ENCODE results near the gene ABTB2. TPM values are rescaled to one million over a fixed set of nuclear protein-coding genes. Genes with fewer than 3 reads are reported as not detected.

The ABTB2 gene
- total RNA-seq, 1 experiment from 2014 or later, result 3.1 TPM

- BruUV-seq (replicated peaks), result no TSS peak
- intact Hi-C loops (cut with micrococcal nuclease), result no loop called here
- TF ChIP-seq CTCF (IDR thresholded peaks at IDR 0.05; ENCODE audit: unreplicated experiment), result no peak
- CTCF ChIA-PET, result interaction anchor here (0.6 to 1.1 kb wide), 8 partner anchors 27 to 1748 kb away, joined by 3 to 5 read pairs (median 4); partner anchors contain the start of genes ABTB2 and ELF5
- DNase-seq (ENCODE audit: unreplicated experiment), result no peak
- Mint-ChIP-seq H3K4me1 (ENCODE audit: insufficient read depth, unreplicated experiment) (no peaks in the 10 kb centered on the region), H3K4me3 (ENCODE audit: unreplicated experiment) (no peak overlapping the region), H3K27me3 (ENCODE audit: insufficient read depth, unreplicated experiment) (no peaks in the 10 kb centered on the region), H3K36me3 (ENCODE audit: insufficient read depth, unreplicated experiment) (no peaks in the 10 kb centered on the region), H3K9me3 (ENCODE audit: unreplicated experiment) (no peaks in the 10 kb centered on the region), H3K27ac (ENCODE audit: low read depth, unreplicated experiment) (no peak overlapping the region)
- POLR2A ChIA-PET, result interaction anchor here (1.3 kb wide), 2 partner anchors 83 to 168 kb away, joined by 3 to 4 read pairs; no protein-coding TSS in a partner anchor
These were observed 177.6 kb downstream of the ABTB2 start for GRCh38 chr11:34180040-34180813.

- intact Hi-C loops (cut with micrococcal nuclease), result no loop called here
- CTCF ChIA-PET, result interaction anchor here (0.7 to 1.0 kb wide), 7 partner anchors 9 to 289 kb away, joined by 3 to 7 read pairs (median 5); partner anchors contain the start of gene ABTB2
- Mint-ChIP-seq H3K4me3 (ENCODE audit: unreplicated experiment) (no peak overlapping the region), H3K27ac (ENCODE audit: low read depth, unreplicated experiment) (no peak overlapping the region), H3K4me1 (ENCODE audit: insufficient read depth, unreplicated experiment) (no peaks in the 10 kb centered on the region), H3K36me3 (ENCODE audit: insufficient read depth, unreplicated experiment) (no peaks in the 10 kb centered on the region), H3K9me3 (ENCODE audit: unreplicated experiment) (no peaks in the 10 kb centered on the region), H3K27me3 (ENCODE audit: insufficient read depth, unreplicated experiment) (no peaks in the 10 kb centered on the region)
- no peak for TF ChIP-seq CTCF (IDR thresholded peaks at IDR 0.05; ENCODE audit: unreplicated experiment)
- DNase-seq (ENCODE audit: unreplicated experiment), result no peak
- no TSS peak for BruUV-seq (replicated peaks)
- POLR2A ChIA-PET, result interaction anchor here (0.7 to 1.3 kb wide), 2 partner anchors 84 to 179 kb away, joined by 3 read pairs; partner anchors contain the start of gene ABTB2
These were observed 178.7 kb downstream of the ABTB2 start for GRCh38 chr11:34179026-34179675.

- Mint-ChIP-seq H3K27ac (ENCODE audit: low read depth, unreplicated experiment) (no peak overlapping the region), H3K9me3 (ENCODE audit: unreplicated experiment) (no peaks in the 10 kb centered on the region), H3K4me3 (ENCODE audit: unreplicated experiment) (no peak overlapping the region), H3K36me3 (ENCODE audit: insufficient read depth, unreplicated experiment) (no peaks in the 10 kb centered on the region), H3K27me3 (ENCODE audit: insufficient read depth, unreplicated experiment) (no peaks in the 10 kb centered on the region), H3K4me1 (ENCODE audit: insufficient read depth, unreplicated experiment) (no peaks in the 10 kb centered on the region)
- CTCF ChIA-PET, result interaction anchor here (0.7 to 6.7 kb wide), 8 partner anchors 8 to 1803 kb away, joined by 3 to 108 read pairs (median 3); partner anchors contain the start of gene ABTB2
- no peak for TF ChIP-seq CTCF (IDR thresholded peaks at IDR 0.05; ENCODE audit: unreplicated experiment)
- no peak for DNase-seq (ENCODE audit: unreplicated experiment)
- no TSS peak for BruUV-seq (replicated peaks)
- POLR2A ChIA-PET, result interaction anchor here (0.7 kb wide), 1 partner anchor 179 kb away, joined by 3 read pairs; the partner anchor contains the start of gene ABTB2
- intact Hi-C loops (cut with micrococcal nuclease), result no loop called here
These were observed 179.5 kb downstream of the ABTB2 start for GRCh38 chr11:34178209-34178821.

All from MCF 10A (cell line).